Loucy (cell line): ENCODE data around the gene ZNF148.

Experiments used
- H2AFZ ChIP-seq: fragments of 200-600 bp; sonication (generic); 2 replicates; pipeline ENCODE4 v1.6.0; 2016; ENCODE audit warnings: antibody characterized with exemption, mild to moderate bottlenecking, low read length, moderate library complexity
- H3F3A ChIP-seq: fragments of 200-600 bp; 2 replicates; pipeline ENCODE4 v1.6.0; 2016; ENCODE audit warnings: antibody characterized with exemption, low read depth, mild to moderate bottlenecking
- H3K27me3 ChIP-seq: fragments of 200-600 bp; sonication (generic); 2 replicates; pipeline ENCODE4 v1.6.1; 2014; ENCODE audit warnings: low read length, mild to moderate bottlenecking; ENCODE audit not compliant: insufficient read depth, poor library complexity, severe bottlenecking
- H3K36me3 ChIP-seq: fragments of 200-600 bp; sonication (generic); 2 replicates; pipeline ENCODE4 v1.6.1; 2016; ENCODE audit warnings: low read length; ENCODE audit not compliant: insufficient read depth
- H3K4me1 ChIP-seq: fragments of 200-600 bp; sonication (generic); 2 replicates; pipeline ENCODE4 v1.5.1; 2014; ENCODE audit warnings: low read length, mild to moderate bottlenecking; ENCODE audit not compliant: insufficient read depth, poor library complexity, severe bottlenecking
- H3K4me2 ChIP-seq: fragments of 200-600 bp; sonication (generic); 2 replicates; pipeline ENCODE4 v1.6.0; 2014; ENCODE audit warnings: antibody characterized with exemption, low read length, low read depth, mild to moderate bottlenecking; ENCODE audit not compliant: poor library complexity, severe bottlenecking
- H3K4me3 ChIP-seq: fragments of 200-600 bp; sonication (generic); 2 replicates; pipeline ENCODE4 v1.5.1; 2014; ENCODE audit warnings: low read length, mild to moderate bottlenecking, mixed read lengths; ENCODE audit not compliant: poor library complexity, severe bottlenecking
- H3K79me2 ChIP-seq: fragments of 200-600 bp; sonication (generic); 2 replicates; pipeline ENCODE4 v1.6.1; 2014; ENCODE audit warnings: low read length; ENCODE audit not compliant: insufficient read depth
- H3K9ac ChIP-seq: fragments of 200-600 bp; sonication (generic); 2 replicates; pipeline ENCODE4 v1.6.0; 2014; ENCODE audit warnings: mild to moderate bottlenecking, low read depth, low read length, moderate library complexity; ENCODE audit not compliant: poor library complexity, severe bottlenecking
- H3K9me2 ChIP-seq: fragments of 200-600 bp; sonication (generic); replicated peaks from 2 replicates; pipeline ENCODE4 v1.6.1; 2016; ENCODE audit warnings: low read depth, low read length, mixed read lengths
- H3K9me3 ChIP-seq: fragments of 200-600 bp; sonication (generic); 2 replicates; pipeline ENCODE4 v1.6.1; 2014; ENCODE audit warnings: mild to moderate bottlenecking, antibody characterized with exemption, low read length, low read depth; ENCODE audit not compliant: insufficient read depth
- H4K20me1 ChIP-seq: fragments of 200-600 bp; sonication (generic); 2 replicates; pipeline ENCODE4 v1.6.0; 2014; ENCODE audit warnings: antibody characterized with exemption, low read length, mild to moderate bottlenecking; ENCODE audit not compliant: insufficient read depth, poor library complexity, severe bottlenecking
- EZH2phosphoT487 ChIP-seq: fragments of 200-600 bp; IDR thresholded peaks from 2 replicates; pipeline ENCODE4 v1.6.1; 2018; ENCODE audit warnings: antibody characterized with exemption, mild to moderate bottlenecking, moderate library complexity, borderline replicate concordance
- TF ChIP-seq, protein P1 (sequence below): fragments of 200-600 bp; sonication (generic); conservative IDR thresholded peaks from 2 replicates; pipeline ENCODE4 v1.5.1; 2014; ENCODE audit warnings: mild to moderate bottlenecking, antibody characterized with exemption, low read length

ZNF148 gene

DNA sequence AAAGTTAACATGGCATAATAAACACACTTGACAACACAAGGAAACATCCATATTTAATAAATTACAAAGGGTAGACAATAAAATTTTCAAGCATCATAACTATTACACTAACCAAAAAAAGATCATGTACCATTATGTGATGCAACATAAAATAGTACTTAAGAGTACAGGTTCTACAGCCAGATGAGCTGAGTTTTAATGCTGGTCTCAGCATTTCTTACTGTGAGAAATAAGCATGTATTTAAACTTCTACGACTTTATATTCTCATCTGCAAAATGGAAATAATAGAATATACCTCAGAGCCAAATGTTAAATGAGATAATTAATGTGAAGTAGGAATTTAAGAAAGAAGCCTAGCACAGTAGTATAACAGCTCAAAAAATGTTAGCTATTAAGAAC is 128.9 kb downstream of the ZNF148 start:
- H3K36me3 ChIP-seq, result no peaks in the 10 kb centered on the region; the same call in 1 of the 2 replicates
- no peaks in the 10 kb centered on the region for H3K9me3 ChIP-seq
- H3F3A ChIP-seq, result no peaks in the 10 kb centered on the region
- H2AFZ ChIP-seq, result no peak overlapping the region
- H3K4me1 ChIP-seq, result no peaks in the 10 kb centered on the region
- no peaks in the 10 kb centered on the region for H3K79me2 ChIP-seq
- no peaks in the 10 kb centered on the region for H3K27me3 ChIP-seq
- H3K4me2 ChIP-seq, result no peak overlapping the region
- no peak for TF ChIP-seq EZH2phosphoT487
- TF ChIP-seq, protein P1, sequence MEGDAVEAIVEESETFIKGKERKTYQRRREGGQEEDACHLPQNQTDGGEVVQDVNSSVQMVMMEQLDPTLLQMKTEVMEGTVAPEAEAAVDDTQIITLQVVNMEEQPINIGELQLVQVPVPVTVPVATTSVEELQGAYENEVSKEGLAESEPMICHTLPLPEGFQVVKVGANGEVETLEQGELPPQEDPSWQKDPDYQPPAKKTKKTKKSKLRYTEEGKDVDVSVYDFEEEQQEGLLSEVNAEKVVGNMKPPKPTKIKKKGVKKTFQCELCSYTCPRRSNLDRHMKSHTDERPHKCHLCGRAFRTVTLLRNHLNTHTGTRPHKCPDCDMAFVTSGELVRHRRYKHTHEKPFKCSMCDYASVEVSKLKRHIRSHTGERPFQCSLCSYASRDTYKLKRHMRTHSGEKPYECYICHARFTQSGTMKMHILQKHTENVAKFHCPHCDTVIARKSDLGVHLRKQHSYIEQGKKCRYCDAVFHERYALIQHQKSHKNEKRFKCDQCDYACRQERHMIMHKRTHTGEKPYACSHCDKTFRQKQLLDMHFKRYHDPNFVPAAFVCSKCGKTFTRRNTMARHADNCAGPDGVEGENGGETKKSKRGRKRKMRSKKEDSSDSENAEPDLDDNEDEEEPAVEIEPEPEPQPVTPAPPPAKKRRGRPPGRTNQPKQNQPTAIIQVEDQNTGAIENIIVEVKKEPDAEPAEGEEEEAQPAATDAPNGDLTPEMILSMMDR, result no peak
- H4K20me1 ChIP-seq, result no peaks in the 10 kb centered on the region
- no peak overlapping the region for H3K9ac ChIP-seq
- no peak overlapping the region for H3K4me3 ChIP-seq
- no peaks in the 10 kb centered on the region for H3K9me2 ChIP-seq

- no peak overlapping the region for H3K4me2 ChIP-seq
- no peaks in the 10 kb centered on the region for H3K4me1 ChIP-seq
- no peaks in the 10 kb centered on the region for H3K79me2 ChIP-seq
- H3F3A ChIP-seq, result no peaks in the 10 kb centered on the region
- H3K9ac ChIP-seq, result no peak overlapping the region
- no peak for TF ChIP-seq EZH2phosphoT487
- TF ChIP-seq, protein P1, result no peak
- no peak overlapping the region for H2AFZ ChIP-seq
- H3K36me3 ChIP-seq, result no peaks in the 10 kb centered on the region; the same call in 1 of the 2 replicates
- no peak overlapping the region for H3K4me3 ChIP-seq
- no peaks in the 10 kb centered on the region for H3K27me3 ChIP-seq
- no peaks in the 10 kb centered on the region for H3K9me2 ChIP-seq
- H3K9me3 ChIP-seq, result no peaks in the 10 kb centered on the region
- H4K20me1 ChIP-seq, result no peaks in the 10 kb centered on the region
Measured at GRCh38 chr3:125245521-125245920, 129.6 kb downstream of the ZNF148 start.

DNA sequence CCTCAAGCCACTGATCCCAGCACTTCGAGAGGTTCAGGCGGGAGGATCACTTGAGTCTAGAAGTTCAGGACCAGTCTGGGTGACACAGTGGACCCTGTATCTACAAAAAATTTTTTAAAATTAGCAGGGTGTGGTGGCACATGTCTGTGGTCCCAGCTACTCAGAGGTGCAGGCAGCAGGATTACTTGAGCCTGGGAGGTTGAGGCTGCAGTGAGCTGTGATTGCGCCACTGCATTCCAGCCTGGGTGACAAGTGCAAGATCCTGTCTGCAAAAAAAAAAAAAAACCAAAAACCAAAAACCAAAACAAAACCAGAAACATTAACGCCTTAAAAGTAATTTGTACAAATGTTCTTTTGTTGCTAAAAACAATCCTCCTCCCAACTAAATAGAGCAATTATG is 134.6 kb downstream of the ZNF148 start:
- TF ChIP-seq, protein P1, result no peak
- no peak for TF ChIP-seq EZH2phosphoT487
- Histone ChIP-seq H3K9ac (no peak overlapping the region), H3K4me2 (no peak overlapping the region), H3K36me3 (no peaks in the 10 kb centered on the region; the same call in 1 of the 2 replicates), H3K27me3 (no peaks in the 10 kb centered on the region), H3K79me2 (no peaks in the 10 kb centered on the region), H4K20me1 (no peaks in the 10 kb centered on the region), H3K4me3 (no peak overlapping the region), H3F3A (no peaks in the 10 kb centered on the region), H3K4me1 (no peaks in the 10 kb centered on the region), H3K9me2 (no peaks in the 10 kb centered on the region), H2AFZ (no peak overlapping the region), H3K9me3 (no peaks in the 10 kb centered on the region)
